ENCODE results near the gene KIF2A.

The KIF2A gene

GRCh38 chr5:62309107-62309506 lies 3.1 kb downstream of the KIF2A start:
- no peak for DNase-seq (ENCODE audit: low read depth, low spot score)
- TF ChIP-seq CTCF (IDR thresholded peaks at IDR 0.05; ENCODE audit: low read depth, low read length), result no peak
- in situ Hi-C loops (cut with HindIII; ENCODE audit: low sequenced_read_pairs), result no loop called here
- H3K4me3 ChIP-seq (ENCODE audit: low read depth, low read length), result no peak overlapping the region

- no peak for TF ChIP-seq CTCF (IDR thresholded peaks at IDR 0.05; ENCODE audit: low read depth, low read length)
- H3K4me3 ChIP-seq (ENCODE audit: low read depth, low read length), result no peak overlapping the region
- DNase-seq (ENCODE audit: low read depth, low spot score), result no peak
- in situ Hi-C loops (cut with HindIII; ENCODE audit: low sequenced_read_pairs), result no loop called here
These were observed 4.6 kb downstream of the KIF2A start for GRCh38 chr5:62310426-62311143.

GRCh38 chr5:62312036-62312435 lies 6.0 kb downstream of the KIF2A start:
- H3K4me3 ChIP-seq (ENCODE audit: low read depth, low read length), result no peak overlapping the region
- TF ChIP-seq CTCF (IDR thresholded peaks at IDR 0.05; ENCODE audit: low read depth, low read length), result no peak
- DNase-seq (ENCODE audit: low read depth, low spot score), result no peak
- in situ Hi-C loops (cut with HindIII; ENCODE audit: low sequenced_read_pairs), result no loop called here

- in situ Hi-C loops (cut with HindIII; ENCODE audit: low sequenced_read_pairs), result no loop called here
- no peak overlapping the region for H3K4me3 ChIP-seq (ENCODE audit: low read depth, low read length)
- DNase-seq (ENCODE audit: low read depth, low spot score), result no peak
- TF ChIP-seq CTCF (IDR thresholded peaks at IDR 0.05; ENCODE audit: low read depth, low read length), result no peak
These were observed 6.7 kb downstream of the KIF2A start for GRCh38 chr5:62312674-62313073.

DNA sequence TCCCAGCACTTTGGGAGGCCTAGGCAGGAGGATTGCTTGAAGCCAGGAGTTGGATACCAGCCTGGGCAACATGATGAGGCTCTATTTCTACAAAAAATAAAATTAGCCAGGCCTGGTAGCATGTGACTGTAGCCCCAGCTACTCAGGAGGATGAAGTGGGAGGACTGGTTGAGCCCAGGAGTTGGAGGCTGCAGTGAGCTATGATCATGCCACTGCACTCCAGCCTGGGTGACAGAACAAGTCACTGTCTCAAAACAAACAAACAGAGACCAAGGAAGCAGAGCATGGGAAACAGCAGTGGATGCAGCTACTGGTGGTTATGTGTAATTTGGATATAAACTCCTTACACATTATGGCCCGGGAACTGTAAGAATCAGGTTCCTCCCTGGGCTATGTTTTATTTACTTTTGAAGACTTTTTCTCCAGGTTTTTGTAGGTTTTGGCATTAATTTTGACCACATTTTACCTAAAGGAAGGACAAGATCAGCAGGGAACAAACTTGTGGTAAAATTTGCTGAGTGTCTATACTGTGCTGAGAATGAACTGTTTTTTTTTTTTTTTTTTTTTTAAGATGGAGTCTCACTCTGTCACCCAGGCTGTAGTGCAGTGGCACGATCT lies 8.3 kb downstream of the KIF2A start:
- in situ Hi-C loops (cut with HindIII; ENCODE audit: low sequenced_read_pairs), result no loop called here
- TF ChIP-seq CTCF (IDR thresholded peaks at IDR 0.05; ENCODE audit: low read depth, low read length), result no peak
- H3K4me3 ChIP-seq (ENCODE audit: low read depth, low read length), result no peak overlapping the region
- peak; percentile 69 for DNase-seq (ENCODE audit: low read depth, low spot score)

- in situ Hi-C loops (cut with HindIII; ENCODE audit: low sequenced_read_pairs), result no loop called here
- no peak for DNase-seq (ENCODE audit: low read depth, low spot score)
- TF ChIP-seq CTCF (IDR thresholded peaks at IDR 0.05; ENCODE audit: low read depth, low read length), result no peak
- H3K4me3 ChIP-seq (ENCODE audit: low read depth, low read length), result no peak overlapping the region
These were observed 9.6 kb downstream of the KIF2A start for GRCh38 chr5:62315376-62316175.
